SK-N-SH (cell line): ENCODE data around the gene SCARF2.

Source experiments
- CTCF ChIP-seq: fragments of 200-600 bp; sonication (generic); IDR thresholded peaks from 2 replicates; pipeline ENCODE4 v1.6.1; 2017; ENCODE audit warnings: antibody characterized with exemption, mild to moderate bottlenecking, moderate library complexity
- ELF1 ChIP-seq: IDR thresholded peaks from 2 replicates; pipeline ENCODE4 v1.4.0; 2012
- MAX ChIP-seq: IDR thresholded peaks from 2 replicates; pipeline ENCODE4 v1.4.0; 2012; ENCODE audit warnings: low read depth
- POLR2AphosphoS5 ChIP-seq: IDR thresholded peaks from 2 replicates; pipeline ENCODE4 v1.6.1; 2012; ENCODE audit warnings: low read depth, low read length
- SIN3A ChIP-seq: IDR thresholded peaks from 2 replicates; pipeline ENCODE4 v1.6.1; 2012; ENCODE audit warnings: low read depth, mild to moderate bottlenecking, low read length, moderate library complexity, borderline replicate concordance
- TEAD4 ChIP-seq: IDR thresholded peaks from 2 replicates; pipeline ENCODE4 v1.4.0; 2012; ENCODE audit warnings: mild to moderate bottlenecking, borderline replicate concordance; ENCODE audit not compliant: insufficient read depth
- TF ChIP-seq, protein P1 (sequence below): IDR thresholded peaks from 2 replicates; pipeline ENCODE4 v1.6.1; 2012; ENCODE audit warnings: mild to moderate bottlenecking, low read depth, low read length, moderate library complexity
- TF ChIP-seq, protein P2 (sequence below): IDR thresholded peaks from 2 replicates; pipeline ENCODE4 v1.4.0; 2012; ENCODE audit warnings: low read depth, borderline replicate concordance

DNA sequence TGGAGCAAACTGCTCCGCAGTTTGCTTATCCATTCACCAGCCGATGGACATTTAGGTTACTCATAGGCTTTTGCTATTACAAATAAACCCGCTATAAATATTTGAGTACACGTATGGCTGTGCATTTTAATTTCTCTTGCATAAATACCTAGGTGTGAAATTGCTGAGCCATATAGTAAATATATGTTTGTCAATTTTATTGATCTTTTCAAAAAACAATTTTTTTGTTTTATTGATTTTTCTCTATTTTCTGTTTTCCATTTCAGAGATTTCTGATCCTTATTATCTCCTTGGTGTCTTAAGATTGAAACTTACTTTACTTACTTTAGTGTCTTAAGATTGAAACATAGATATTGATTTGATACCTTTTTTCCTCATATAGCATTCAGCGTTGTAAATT lies 39.2 kb downstream of the SCARF2 start:
- TF ChIP-seq CTCF = no peak
- TF ChIP-seq SIN3A = no peak
- TF ChIP-seq, protein P1, sequence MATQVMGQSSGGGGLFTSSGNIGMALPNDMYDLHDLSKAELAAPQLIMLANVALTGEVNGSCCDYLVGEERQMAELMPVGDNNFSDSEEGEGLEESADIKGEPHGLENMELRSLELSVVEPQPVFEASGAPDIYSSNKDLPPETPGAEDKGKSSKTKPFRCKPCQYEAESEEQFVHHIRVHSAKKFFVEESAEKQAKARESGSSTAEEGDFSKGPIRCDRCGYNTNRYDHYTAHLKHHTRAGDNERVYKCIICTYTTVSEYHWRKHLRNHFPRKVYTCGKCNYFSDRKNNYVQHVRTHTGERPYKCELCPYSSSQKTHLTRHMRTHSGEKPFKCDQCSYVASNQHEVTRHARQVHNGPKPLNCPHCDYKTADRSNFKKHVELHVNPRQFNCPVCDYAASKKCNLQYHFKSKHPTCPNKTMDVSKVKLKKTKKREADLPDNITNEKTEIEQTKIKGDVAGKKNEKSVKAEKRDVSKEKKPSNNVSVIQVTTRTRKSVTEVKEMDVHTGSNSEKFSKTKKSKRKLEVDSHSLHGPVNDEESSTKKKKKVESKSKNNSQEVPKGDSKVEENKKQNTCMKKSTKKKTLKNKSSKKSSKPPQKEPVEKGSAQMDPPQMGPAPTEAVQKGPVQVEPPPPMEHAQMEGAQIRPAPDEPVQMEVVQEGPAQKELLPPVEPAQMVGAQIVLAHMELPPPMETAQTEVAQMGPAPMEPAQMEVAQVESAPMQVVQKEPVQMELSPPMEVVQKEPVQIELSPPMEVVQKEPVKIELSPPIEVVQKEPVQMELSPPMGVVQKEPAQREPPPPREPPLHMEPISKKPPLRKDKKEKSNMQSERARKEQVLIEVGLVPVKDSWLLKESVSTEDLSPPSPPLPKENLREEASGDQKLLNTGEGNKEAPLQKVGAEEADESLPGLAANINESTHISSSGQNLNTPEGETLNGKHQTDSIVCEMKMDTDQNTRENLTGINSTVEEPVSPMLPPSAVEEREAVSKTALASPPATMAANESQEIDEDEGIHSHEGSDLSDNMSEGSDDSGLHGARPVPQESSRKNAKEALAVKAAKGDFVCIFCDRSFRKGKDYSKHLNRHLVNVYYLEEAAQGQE = no peak
- TF ChIP-seq POLR2AphosphoS5 = no peak
- no peak for TF ChIP-seq TEAD4
- no peak for TF ChIP-seq ELF1
- TF ChIP-seq, protein P2, sequence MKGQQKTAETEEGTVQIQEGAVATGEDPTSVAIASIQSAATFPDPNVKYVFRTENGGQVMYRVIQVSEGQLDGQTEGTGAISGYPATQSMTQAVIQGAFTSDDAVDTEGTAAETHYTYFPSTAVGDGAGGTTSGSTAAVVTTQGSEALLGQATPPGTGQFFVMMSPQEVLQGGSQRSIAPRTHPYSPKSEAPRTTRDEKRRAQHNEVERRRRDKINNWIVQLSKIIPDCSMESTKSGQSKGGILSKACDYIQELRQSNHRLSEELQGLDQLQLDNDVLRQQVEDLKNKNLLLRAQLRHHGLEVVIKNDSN = no peak
- TF ChIP-seq MAX = no peak
